ENCODE results near the gene SLC6A16. TPM values are rescaled to one million over a fixed set of nuclear protein-coding genes. Genes with fewer than 3 reads are reported as not detected.

The SLC6A16 gene
- total RNA-seq, 1 experiment from 2014 or later: 5.0 TPM

DNA sequence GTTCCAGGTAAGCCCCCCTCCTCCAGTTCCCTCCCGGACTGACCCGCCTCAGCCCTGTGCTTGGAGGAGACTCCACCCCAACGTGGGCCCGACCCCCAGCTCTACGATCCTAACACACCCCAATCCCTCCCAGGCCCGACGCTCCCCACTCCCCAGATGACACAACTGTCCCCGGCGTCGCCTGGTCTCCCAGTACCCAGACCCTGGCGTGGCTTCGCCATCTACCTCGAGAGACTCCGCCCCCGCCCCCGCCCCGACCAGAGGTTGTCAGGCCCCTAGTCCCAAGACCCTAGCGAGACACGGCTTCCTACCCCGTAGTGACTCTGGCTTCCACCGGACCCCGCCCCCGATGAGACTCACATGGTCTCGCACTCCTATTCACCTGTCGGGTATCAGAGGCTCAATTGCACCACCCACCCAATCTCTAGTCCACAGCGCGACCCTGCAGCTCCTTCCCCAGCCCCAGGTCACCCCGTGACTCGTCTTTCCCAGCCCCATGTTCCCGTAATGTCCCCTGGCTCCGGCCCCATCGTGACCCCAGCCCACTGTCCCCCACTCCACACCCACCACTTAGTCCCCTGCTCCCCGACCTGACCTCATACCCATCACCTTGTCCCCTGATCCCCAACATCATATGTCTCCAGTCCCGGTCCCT is 13.2 kb upstream of the SLC6A16 start:
- ATAC-seq: no peak
- TF ChIP-seq EZH2phosphoT487 (IDR thresholded peaks at IDR 0.05; ENCODE audit: borderline replicate concordance): no peak
- TF ChIP-seq JUND (IDR thresholded peaks at IDR 0.05): no peak
- no peak for TF ChIP-seq EGR1 (IDR thresholded peaks at IDR 0.05; ENCODE audit: low read depth)
- TF ChIP-seq SP1 (IDR thresholded peaks at IDR 0.05; ENCODE audit: low read depth): no peak
- TF ChIP-seq ZNF274 (IDR thresholded peaks at IDR 0.05; ENCODE audit: low read depth, low read length): no peak
- no peak for TF ChIP-seq FOSL1 (IDR thresholded peaks at IDR 0.05; ENCODE audit: low read depth)
- TF ChIP-seq CBX3 (IDR thresholded peaks at IDR 0.05; ENCODE audit: low read depth): no peak
- TF ChIP-seq SRF (IDR thresholded peaks at IDR 0.05; ENCODE audit: low read depth): no peak
- no peak for TF ChIP-seq MAX (IDR thresholded peaks at IDR 0.05)
- TF ChIP-seq, protein P1, sequence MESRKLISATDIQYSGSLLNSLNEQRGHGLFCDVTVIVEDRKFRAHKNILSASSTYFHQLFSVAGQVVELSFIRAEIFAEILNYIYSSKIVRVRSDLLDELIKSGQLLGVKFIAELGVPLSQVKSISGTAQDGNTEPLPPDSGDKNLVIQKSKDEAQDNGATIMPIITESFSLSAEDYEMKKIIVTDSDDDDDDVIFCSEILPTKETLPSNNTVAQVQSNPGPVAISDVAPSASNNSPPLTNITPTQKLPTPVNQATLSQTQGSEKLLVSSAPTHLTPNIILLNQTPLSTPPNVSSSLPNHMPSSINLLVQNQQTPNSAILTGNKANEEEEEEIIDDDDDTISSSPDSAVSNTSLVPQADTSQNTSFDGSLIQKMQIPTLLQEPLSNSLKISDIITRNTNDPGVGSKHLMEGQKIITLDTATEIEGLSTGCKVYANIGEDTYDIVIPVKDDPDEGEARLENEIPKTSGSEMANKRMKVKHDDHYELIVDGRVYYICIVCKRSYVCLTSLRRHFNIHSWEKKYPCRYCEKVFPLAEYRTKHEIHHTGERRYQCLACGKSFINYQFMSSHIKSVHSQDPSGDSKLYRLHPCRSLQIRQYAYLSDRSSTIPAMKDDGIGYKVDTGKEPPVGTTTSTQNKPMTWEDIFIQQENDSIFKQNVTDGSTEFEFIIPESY (IDR thresholded peaks at IDR 0.05; ENCODE audit: extremely low read depth, insufficient replicate concordance, low read length): no peak
- TF ChIP-seq EZH2 (IDR thresholded peaks at IDR 0.05): no peak
- no peak for TF ChIP-seq RAD21 (IDR thresholded peaks at IDR 0.05; ENCODE audit: low read depth)
- TF ChIP-seq POLR2AphosphoS5 (IDR thresholded peaks at IDR 0.05; ENCODE audit: low read depth, low read length): no peak
- no peak for TF ChIP-seq YY1 (IDR thresholded peaks at IDR 0.05; ENCODE audit: extremely low read depth, insufficient replicate concordance, low read depth, low read length)
- TF ChIP-seq, protein P2, sequence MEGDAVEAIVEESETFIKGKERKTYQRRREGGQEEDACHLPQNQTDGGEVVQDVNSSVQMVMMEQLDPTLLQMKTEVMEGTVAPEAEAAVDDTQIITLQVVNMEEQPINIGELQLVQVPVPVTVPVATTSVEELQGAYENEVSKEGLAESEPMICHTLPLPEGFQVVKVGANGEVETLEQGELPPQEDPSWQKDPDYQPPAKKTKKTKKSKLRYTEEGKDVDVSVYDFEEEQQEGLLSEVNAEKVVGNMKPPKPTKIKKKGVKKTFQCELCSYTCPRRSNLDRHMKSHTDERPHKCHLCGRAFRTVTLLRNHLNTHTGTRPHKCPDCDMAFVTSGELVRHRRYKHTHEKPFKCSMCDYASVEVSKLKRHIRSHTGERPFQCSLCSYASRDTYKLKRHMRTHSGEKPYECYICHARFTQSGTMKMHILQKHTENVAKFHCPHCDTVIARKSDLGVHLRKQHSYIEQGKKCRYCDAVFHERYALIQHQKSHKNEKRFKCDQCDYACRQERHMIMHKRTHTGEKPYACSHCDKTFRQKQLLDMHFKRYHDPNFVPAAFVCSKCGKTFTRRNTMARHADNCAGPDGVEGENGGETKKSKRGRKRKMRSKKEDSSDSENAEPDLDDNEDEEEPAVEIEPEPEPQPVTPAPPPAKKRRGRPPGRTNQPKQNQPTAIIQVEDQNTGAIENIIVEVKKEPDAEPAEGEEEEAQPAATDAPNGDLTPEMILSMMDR (IDR thresholded peaks at IDR 0.05 in 2 of 3, conservative IDR thresholded peaks at IDR 0.05 in 1 of 3; ENCODE audit: borderline replicate concordance in 1 of 3, insufficient read depth in 1 of 3, low read depth in 2 of 3, low read length in 2 of 3): no peak
- no peak for TF ChIP-seq ELF1 (IDR thresholded peaks at IDR 0.05; ENCODE audit: borderline replicate concordance, low read depth)
- TF ChIP-seq, protein P3, sequence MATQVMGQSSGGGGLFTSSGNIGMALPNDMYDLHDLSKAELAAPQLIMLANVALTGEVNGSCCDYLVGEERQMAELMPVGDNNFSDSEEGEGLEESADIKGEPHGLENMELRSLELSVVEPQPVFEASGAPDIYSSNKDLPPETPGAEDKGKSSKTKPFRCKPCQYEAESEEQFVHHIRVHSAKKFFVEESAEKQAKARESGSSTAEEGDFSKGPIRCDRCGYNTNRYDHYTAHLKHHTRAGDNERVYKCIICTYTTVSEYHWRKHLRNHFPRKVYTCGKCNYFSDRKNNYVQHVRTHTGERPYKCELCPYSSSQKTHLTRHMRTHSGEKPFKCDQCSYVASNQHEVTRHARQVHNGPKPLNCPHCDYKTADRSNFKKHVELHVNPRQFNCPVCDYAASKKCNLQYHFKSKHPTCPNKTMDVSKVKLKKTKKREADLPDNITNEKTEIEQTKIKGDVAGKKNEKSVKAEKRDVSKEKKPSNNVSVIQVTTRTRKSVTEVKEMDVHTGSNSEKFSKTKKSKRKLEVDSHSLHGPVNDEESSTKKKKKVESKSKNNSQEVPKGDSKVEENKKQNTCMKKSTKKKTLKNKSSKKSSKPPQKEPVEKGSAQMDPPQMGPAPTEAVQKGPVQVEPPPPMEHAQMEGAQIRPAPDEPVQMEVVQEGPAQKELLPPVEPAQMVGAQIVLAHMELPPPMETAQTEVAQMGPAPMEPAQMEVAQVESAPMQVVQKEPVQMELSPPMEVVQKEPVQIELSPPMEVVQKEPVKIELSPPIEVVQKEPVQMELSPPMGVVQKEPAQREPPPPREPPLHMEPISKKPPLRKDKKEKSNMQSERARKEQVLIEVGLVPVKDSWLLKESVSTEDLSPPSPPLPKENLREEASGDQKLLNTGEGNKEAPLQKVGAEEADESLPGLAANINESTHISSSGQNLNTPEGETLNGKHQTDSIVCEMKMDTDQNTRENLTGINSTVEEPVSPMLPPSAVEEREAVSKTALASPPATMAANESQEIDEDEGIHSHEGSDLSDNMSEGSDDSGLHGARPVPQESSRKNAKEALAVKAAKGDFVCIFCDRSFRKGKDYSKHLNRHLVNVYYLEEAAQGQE (IDR thresholded peaks at IDR 0.05; ENCODE audit: low read depth): no peak
- TF ChIP-seq ATF3 (IDR thresholded peaks at IDR 0.05): no peak
- no peak for TF ChIP-seq ZFX (IDR thresholded peaks at IDR 0.05)
- no peak overlapping the region for H3K27ac ChIP-seq (ENCODE audit: low read depth, low read length)
- peaks cover 9 to 18% of the 10 kb centered on the region in 2 experiments; a peak in 3 of 4 replicates for H3K36me3 ChIP-seq (ENCODE audit: control insufficient read depth in 1 of 2, insufficient read depth in 2 of 2, low read length in 2 of 2)
- DNase-seq (ENCODE audit: low read depth, low spot score): no peak
- H3K4me3 ChIP-seq (replicated peaks in 1 of 2; ENCODE audit: low read depth in 1 of 2, low read length in 2 of 2): no peak overlapping the region
- H2AFZ ChIP-seq (ENCODE audit: low read depth, low read length, poor library complexity, severe bottlenecking): no peak overlapping the region
- ChIA-PET CTCF (no interaction called here), RAD21 (ENCODE audit: low non-redundant PET in 1 of 2, low total read pairs in 2 of 2, uncharacterized antibody in 2 of 2, unreplicated experiment in 2 of 2) (no interaction called here), POLR2A (interaction anchor here (0.5 kb wide), 1 partner anchor 15 kb away, joined by 4 read pairs; no protein-coding TSS in a partner anchor)
- H4K20me1 ChIP-seq (ENCODE audit: insufficient read depth): no peaks in the 10 kb centered on the region
- H3K9me2 ChIP-seq (ENCODE audit: insufficient read depth): no peaks in the 10 kb centered on the region
- no peaks in the 10 kb centered on the region for H3K9me3 ChIP-seq (ENCODE audit: control insufficient read depth in 1 of 2, insufficient read depth in 1 of 2, low read depth in 1 of 2, low read length in 2 of 2)
- BruUV-seq (replicated peaks): no TSS peak
- H3K4me2 ChIP-seq (ENCODE audit: low read length): no peak overlapping the region
- intact Hi-C loops (cut with micrococcal nuclease): no loop called here
- peaks cover 0 to 6% of the 10 kb centered on the region in 2 experiments; a peak in 1 of 4 replicates for H3K4me1 ChIP-seq (ENCODE audit: control insufficient read depth in 1 of 2, insufficient read depth in 2 of 2, low read length in 2 of 2)
- no peaks in the 10 kb centered on the region for H3K27me3 ChIP-seq (ENCODE audit: insufficient read depth, low read length)
- H3K9ac ChIP-seq (ENCODE audit: low read length): no peak overlapping the region
- H3K79me2 ChIP-seq (ENCODE audit: insufficient read depth, low read length): no peaks in the 10 kb centered on the region

All from HCT116 (cell line).